K562 (cell line): ENCODE measurements around the gene NOTCH1. TPM values are rescaled to one million over a fixed set of nuclear protein-coding genes. Genes with fewer than 3 reads are reported as not detected.

Source experiments
- ATAC-seq: fragments of 200-7000 bp; cut with Tn5 transposase; 3 replicates; pipeline ENCODE4 v1.9.1; 2020; ENCODE audit warnings: moderate library complexity
- BruUV-seq: library from RNA; stranded (reverse); fragments of 400-500 nt; replicated peaks from 2 replicates; lab custom pipeline; 2021; lab: Mats Ljungman, UMichigan
- CTCF ChIA-PET: fragments of 300-600 bp; formaldehyde crosslinking; extraction: SDS; loops from one replicate; lab custom pipeline; 2021; ENCODE audit warnings: low intra/inter-chr PET ratio; lab: Yijun Ruan, JAX
- POLR2A ChIA-PET: fragments of 300-600, 350-650 bp; sonication (Branson Sonifier 250); formaldehyde crosslinking; extraction: SDS; loops from one replicate; lab custom pipeline; 2021; ENCODE audit warnings: antibody characterized with exemption, inconsistent platforms; lab: Yijun Ruan, JAX
- DNase-seq, 4 experiments: peaks; one replicate each; pipeline versions ENCODE4 v3.0.0 to v3.0.0-alpha.2; 2011 to 2018; ENCODE audit warnings: low spot score in 3 of 4, mixed read lengths in 3 of 4; ENCODE audit errors: extremely low read depth in 1 of 4
- FAIRE-seq: peaks from 2 replicates; lab custom pipeline; 2011; peaks lifted over from hg19 to GRCh38; lab: Jason Lieb, UNC
- H2AFZ ChIP-seq: 2 replicates; pipeline ENCODE4 v1.6.0; 2011; ENCODE audit warnings: low read depth, low read length, control low read depth, inconsistent platforms
- H3K27ac ChIP-seq: fragments of 200-600 bp; 3 replicates; pipeline ENCODE4 v1.8.0; 2011; ENCODE audit warnings: low read depth, mild to moderate bottlenecking, control low read depth, inconsistent platforms, low read length, moderate library complexity, mixed read lengths; ENCODE audit errors: extremely low read depth
- H3K27me3 ChIP-seq, 2 experiments: fragments of 300-600 bp in 1 of 2; 2 replicates in 1 of 2; 3 replicates in 1 of 2; pipeline versions ENCODE4 v1.6.0 to v1.8.0; 2011; ENCODE audit warnings: inconsistent platforms in 2 of 2, low read length in 2 of 2, mild to moderate bottlenecking in 1 of 2, mixed read lengths in 1 of 2, moderate library complexity in 1 of 2; ENCODE audit not compliant: control insufficient read depth in 2 of 2, insufficient read depth in 2 of 2
- H3K36me3 ChIP-seq: fragments of 300-600 bp; 3 replicates; pipeline ENCODE4 v1.8.0; 2011; ENCODE audit warnings: mild to moderate bottlenecking, low read length, inconsistent platforms; ENCODE audit not compliant: control insufficient read depth, insufficient read depth
- H3K4me1 ChIP-seq, 2 experiments: fragments of 200-600 bp in 1 of 2; replicated peaks in 1 of 2; 2 replicates in 1 of 2; 3 replicates in 1 of 2; pipeline versions ENCODE4 v1.5.1 to v1.8.0; 2011; ENCODE audit warnings: inconsistent platforms in 2 of 2, low read length in 2 of 2, mild to moderate bottlenecking in 1 of 2, mixed read lengths in 1 of 2, moderate library complexity in 1 of 2; ENCODE audit not compliant: control insufficient read depth in 2 of 2, insufficient read depth in 2 of 2
- H3K4me2 ChIP-seq: 2 replicates; pipeline ENCODE4 v1.6.1; 2011; ENCODE audit warnings: low read length, control low read depth, inconsistent platforms, mixed read lengths; ENCODE audit not compliant: insufficient read depth
- H3K4me3 ChIP-seq: fragments of 200-600 bp; sonication (generic), shearing (Covaris generic); 2 replicates; pipeline ENCODE4 v1.5.1; 2016; ENCODE audit warnings: control low read depth, inconsistent platforms
- H3K79me2 ChIP-seq: fragments of 200-600 bp; 3 replicates; pipeline ENCODE4 v1.8.0; 2011; ENCODE audit warnings: low read length, inconsistent platforms; ENCODE audit not compliant: control insufficient read depth, insufficient read depth
- H3K9ac ChIP-seq, 2 experiments: 2 replicates each; pipeline versions ENCODE4 v1.6.0 to v1.6.1; 2011; ENCODE audit warnings: low read depth in 2 of 2, low read length in 2 of 2, control low read depth in 1 of 2, inconsistent platforms in 1 of 2, mild to moderate bottlenecking in 1 of 2, mixed read lengths in 1 of 2; ENCODE audit not compliant: insufficient read depth in 1 of 2
- H3K9me1 ChIP-seq: one replicate; pipeline ENCODE4 v1.6.0; 2011; ENCODE audit warnings: inconsistent platforms, mild to moderate bottlenecking, low read length, moderate library complexity; ENCODE audit not compliant: control insufficient read depth, insufficient read depth
- H3K9me3 ChIP-seq: replicated peaks from 2 replicates; pipeline ENCODE4 v1.5.1; 2011; ENCODE audit warnings: low read depth, low read length, inconsistent platforms; ENCODE audit not compliant: control insufficient read depth, insufficient read depth
- H4K20me1 ChIP-seq: replicated peaks from 2 replicates; pipeline ENCODE4 v1.6.1; 2011; ENCODE audit warnings: low read length, inconsistent platforms, mixed read lengths; ENCODE audit not compliant: control insufficient read depth, insufficient read depth
- ATF2 ChIP-seq: sonication (generic); formaldehyde crosslinking; IDR thresholded peaks from 2 replicates; pipeline ENCODE4 v1.8.1; 2022; ENCODE audit warnings: missing genetic modification reagents
- CBX8 ChIP-seq: fragments of 200-600 bp; sonication (generic); IDR thresholded peaks from 2 replicates; pipeline ENCODE4 v1.6.1; 2012; ENCODE audit warnings: borderline replicate concordance, mixed run types, low read depth, mild to moderate bottlenecking, moderate library complexity, mixed read lengths, low read length, control low read depth, inconsistent platforms; ENCODE audit not compliant: poor library complexity, severe bottlenecking; ENCODE audit errors: extremely low read depth
- CEBPB ChIP-seq: fragments of 450-650 bp; IDR thresholded peaks from 2 replicates; pipeline ENCODE4 v1.6.1; 2016; ENCODE audit warnings: missing genetic modification characterization, missing compliant biosample characterization
- CSDE1 ChIP-seq, 2 experiments: fragments of 450-650 bp; IDR thresholded peaks; 2 replicates each; pipeline ENCODE4 v1.6.1; 2016; ENCODE audit warnings: mild to moderate bottlenecking in 1 of 2
- ETV6 ChIP-seq, 3 experiments: fragments of 150-350 bp in 1 of 3; sonication (generic) in 1 of 3; formaldehyde crosslinking in 1 of 3; IDR thresholded peaks; 2 replicates each; pipeline versions ENCODE4 v1.6.1 to v1.8.0; 2014 to 2022; ENCODE audit warnings: borderline replicate concordance in 2 of 3, low read depth in 2 of 3, antibody characterized with exemption in 1 of 3, low read length in 1 of 3, mild to moderate bottlenecking in 1 of 3, missing genetic modification reagents in 1 of 3
- HDAC8 ChIP-seq: fragments of 450-650 bp; IDR thresholded peaks from 2 replicates; pipeline ENCODE4 v1.6.1; 2016; ENCODE audit warnings: mild to moderate bottlenecking, missing genetic modification characterization, moderate library complexity, missing compliant biosample characterization
- HDGF ChIP-seq: fragments of 450-650 bp; IDR thresholded peaks from 2 replicates; pipeline ENCODE4 v1.6.1; 2016
- KAT2B ChIP-seq: IDR thresholded peaks from one replicate; pipeline ENCODE4 v1.6.1; 2012; ENCODE audit warnings: low read depth, mild to moderate bottlenecking, control low read depth, inconsistent platforms, low read length, moderate library complexity
- NFYB ChIP-seq: IDR thresholded peaks from 2 replicates; pipeline ENCODE4 v1.6.1; 2011; ENCODE audit warnings: mild to moderate bottlenecking, moderate library complexity; ENCODE audit not compliant: insufficient read length; ENCODE audit errors: extremely low read depth
- PCBP2 ChIP-seq: fragments of 200-400 bp; formaldehyde crosslinking; IDR thresholded peaks from 2 replicates; pipeline ENCODE4 v1.6.1; 2018; ENCODE audit warnings: low read length, low read depth, mild to moderate bottlenecking, moderate library complexity; ENCODE audit not compliant: poor library complexity, severe bottlenecking
- POLR2AphosphoS5 ChIP-seq: IDR thresholded peaks from 2 replicates; pipeline ENCODE4 v1.6.1; 2011; ENCODE audit warnings: mild to moderate bottlenecking, low read depth, low read length, moderate library complexity; ENCODE audit not compliant: control insufficient read depth, insufficient read depth
- RAD51 ChIP-seq: fragments of 450-650 bp; IDR thresholded peaks from 2 replicates; pipeline ENCODE4 v1.7.1; 2016; ENCODE audit warnings: low read depth, mild to moderate bottlenecking, borderline replicate concordance
- RBFOX2 ChIP-seq: fragments of 200-400 bp; formaldehyde crosslinking; IDR thresholded peaks from 2 replicates; pipeline ENCODE4 v1.6.1; 2017; ENCODE audit warnings: low read depth, mild to moderate bottlenecking, low read length, moderate library complexity
- SNRNP70 ChIP-seq: fragments of 200-400 bp; formaldehyde crosslinking; optimal IDR thresholded peaks from 2 replicates; pipeline ENCODE3; 2017; ENCODE audit warnings: low read depth, low read length
- TFAP4 ChIP-seq: sonication (generic); formaldehyde crosslinking; IDR thresholded peaks from 2 replicates; pipeline ENCODE4 v1.8.0; 2022; ENCODE audit warnings: missing genetic modification reagents, mild to moderate bottlenecking, moderate library complexity, borderline replicate concordance
- ZNF655 ChIP-seq: fragments of 250-450 bp; sonication (Bioruptor Pico); IDR thresholded peaks from 2 replicates; pipeline ENCODE4 v1.5.0; 2021
- ZNF76 ChIP-seq: fragments of 250-450 bp; sonication (Bioruptor Pico); IDR thresholded peaks from 2 replicates; pipeline ENCODE4 v1.4.0; 2020; ENCODE audit warnings: mild to moderate bottlenecking, moderate library complexity, borderline replicate concordance
- WGBS: fragments of 100-300 bp; shearing (Covaris generic); methylation state at CpG from one replicate; pipeline ENCODE4 v1.1.6; 2016; ENCODE audit warnings: low coverage, mixed read lengths; ENCODE audit not compliant: insufficient coverage; ENCODE audit errors: missing lambda C conversion rate; 5-methylcytosine and 5-hydroxymethylcytosine counted together
- in situ Hi-C: fragments of 300-500 bp; cut with MboI; formaldehyde crosslinking; loops from 4 replicates; pipeline ENCODE4 v1.15.0; 2018; ENCODE audit warnings: inconsistent platforms, mixed read lengths
- intact Hi-C: fragments of 100-400 bp; cut with micrococcal nuclease; formaldehyde crosslinking; loops from 2 replicates; pipeline ENCODE4 v1.14.2; 2022
- polyA plus RNA-seq, 8 experiments: library from polyadenylated mRNA; depleted of rRNA in 4 of 8; stranded (reverse) in 5 of 8; unstranded in 3 of 8; fragments of >200 nt; fragmentation: Nextera tagmentation in 2 of 8; fragmentation: Illumina TruSeq in 1 of 8; extraction: Ambion mirVana in 2 of 8; extraction: Trizol in 1 of 8; gene quantifications; 2 replicates each; pipeline versions ENCODE4 v1.2.1 to v1.2.3, GENCODE V29; 2011 to 2014; ENCODE audit warnings: inconsistent platforms in 1 of 8, missing spikeins in 1 of 8
- total RNA-seq, 7 experiments: library from RNA; depleted of rRNA in 6 of 7; stranded (reverse); fragments of >200 nt in 6 of 7; fragmentation: Illumina TruSeq in 2 of 7; extraction: Trizol in 2 of 7; gene quantifications; 2 replicates each; pipeline versions ENCODE4 v1.2.1 to v1.2.3, GENCODE V29; 2011 to 2021; ENCODE audit warnings: low replicate concordance in 1 of 7

NOTCH1 gene
- total and polyA plus RNA-seq, 9 of the 15 experiments (the other 6 are each of a cell fraction or from before 2014, with no cell fraction given): 0.03 to 31.4 (median 2.3) TPM

- H3K4me1 ChIP-seq: peaks cover 21 to 49% of the 10 kb centered on the region in 2 experiments
- no TSS peak for BruUV-seq
- no peaks in the 10 kb centered on the region for H3K36me3 ChIP-seq
- H3K9me1 ChIP-seq: no peaks in the 10 kb centered on the region
- no peaks in the 10 kb centered on the region for H4K20me1 ChIP-seq
- no peak overlapping the region for H3K4me2 ChIP-seq
- H3K4me3 ChIP-seq: no peak overlapping the region
- intact Hi-C loops: no loop called here
- 57% methylated on average over 19 of the region's 19 CpGs for WGBS
- FAIRE-seq (peak; percentile 23), ATAC-seq (no peak), DNase-seq (no peak)
- H3K79me2 ChIP-seq: no peaks in the 10 kb centered on the region
- in situ Hi-C loops: no loop called here
- no peak overlapping the region for H3K27ac ChIP-seq
- no peak overlapping the region for H3K9ac ChIP-seq
- ChIA-PET CTCF (no interaction called here), POLR2A (no interaction called here)
- H3K9me3 ChIP-seq: peaks cover 5% of the 10 kb centered on the region
- no peak overlapping the region for H2AFZ ChIP-seq
- peaks cover 0 to 5% of the 10 kb centered on the region in 2 experiments; a peak in 1 of 5 replicates for H3K27me3 ChIP-seq
- TF ChIP-seq KAT2B: no peak
- no peak for TF ChIP-seq HDAC8 (tag)
- TF ChIP-seq SNRNP70: no peak
- no peak for TF ChIP-seq POLR2AphosphoS5
- TF ChIP-seq RAD51: no peak
- no peak for TF ChIP-seq CBX8
- TF ChIP-seq CEBPB (tag): no peak
- no peak for TF ChIP-seq ETV6 (IDR thresholded peaks at IDR 0.05; ENCODE audit: borderline replicate concordance in 1 of 2, low read depth in 2 of 2, low read length in 1 of 2)
- no peak for TF ChIP-seq ETV6 (CRISPR knock-in tag; IDR thresholded peaks at IDR 0.05; ENCODE audit: borderline replicate concordance)
- TF ChIP-seq RBFOX2: no peak
- TF ChIP-seq HDGF: no peak
- TF ChIP-seq PCBP2: no peak
- no peak for TF ChIP-seq ZNF76
- TF ChIP-seq ZNF655 (CRISPR knock-in tag): no peak
- TF ChIP-seq NFYB: no peak
- TF ChIP-seq TFAP4 (CRISPR knock-in tag): no peak
- TF ChIP-seq CSDE1 (IDR thresholded peaks at IDR 0.05): no peak
- no peak for TF ChIP-seq ATF2 (CRISPR knock-in tag)
Observed at GRCh38 chr9:136554870-136555269, 9.0 kb upstream of the NOTCH1 start.
